Activated CD8-positive, alpha-beta memory T cell treated with anti-CD3 and anti-CD28 coated beads, Interleukin-2, amount 10 ng/mL, durations not matched to agents 7 days and 5 days (primary cell): ENCODE data around the gene WFIKKN1. TPM values are rescaled to one million over a fixed set of nuclear protein-coding genes. Genes with fewer than 3 reads are reported as not detected.

Experiments
- ATAC-seq: fragments of 150-1000 bp; cut with Tn5 transposase; one replicate; pipeline ENCODE4 v1.10.0; 2021; ENCODE audit warnings: moderate library complexity
- CTCF ChIA-PET: fragments of 350-600 bp; sonication (Branson Sonifier 250); formaldehyde crosslinking; loops from one replicate; lab custom pipeline; 2021; ENCODE audit warnings: antibody characterized with exemption; lab: Charles Lee
- DNase-seq: peaks from one replicate; pipeline ENCODE4 v3.0.0-alpha.2; 2020
- H3K27ac Mint-ChIP-seq: one replicate; pipeline ENCODE4 v1.8.0; 2021; ENCODE audit warnings: mild to moderate bottlenecking, mixed read lengths
- H3K27me3 Mint-ChIP-seq: one replicate; pipeline ENCODE4 v1.8.0; 2021; ENCODE audit warnings: mixed read lengths
- H3K36me3 Mint-ChIP-seq: one replicate; pipeline ENCODE4 v1.8.0; 2021; ENCODE audit warnings: mild to moderate bottlenecking, mixed read lengths
- H3K4me1 Mint-ChIP-seq: one replicate; pipeline ENCODE4 v1.8.0; 2021; ENCODE audit warnings: mixed read lengths
- H3K4me3 Mint-ChIP-seq: one replicate; pipeline ENCODE4 v1.8.0; 2021; ENCODE audit warnings: mild to moderate bottlenecking, moderate library complexity, mixed read lengths
- H3K9me3 Mint-ChIP-seq: one replicate; pipeline ENCODE4 v1.8.0; 2022; ENCODE audit warnings: low read depth, mixed read lengths
- total RNA-seq, 2 experiments: library from RNA; stranded (reverse); gene quantifications; one replicate each; pipeline ENCODE4 v1.2.3, GENCODE V29; 2021

The WFIKKN1 gene
- total RNA-seq, 2 experiments from 2014 or later, result 0.12 to 0.23 TPM

DNA sequence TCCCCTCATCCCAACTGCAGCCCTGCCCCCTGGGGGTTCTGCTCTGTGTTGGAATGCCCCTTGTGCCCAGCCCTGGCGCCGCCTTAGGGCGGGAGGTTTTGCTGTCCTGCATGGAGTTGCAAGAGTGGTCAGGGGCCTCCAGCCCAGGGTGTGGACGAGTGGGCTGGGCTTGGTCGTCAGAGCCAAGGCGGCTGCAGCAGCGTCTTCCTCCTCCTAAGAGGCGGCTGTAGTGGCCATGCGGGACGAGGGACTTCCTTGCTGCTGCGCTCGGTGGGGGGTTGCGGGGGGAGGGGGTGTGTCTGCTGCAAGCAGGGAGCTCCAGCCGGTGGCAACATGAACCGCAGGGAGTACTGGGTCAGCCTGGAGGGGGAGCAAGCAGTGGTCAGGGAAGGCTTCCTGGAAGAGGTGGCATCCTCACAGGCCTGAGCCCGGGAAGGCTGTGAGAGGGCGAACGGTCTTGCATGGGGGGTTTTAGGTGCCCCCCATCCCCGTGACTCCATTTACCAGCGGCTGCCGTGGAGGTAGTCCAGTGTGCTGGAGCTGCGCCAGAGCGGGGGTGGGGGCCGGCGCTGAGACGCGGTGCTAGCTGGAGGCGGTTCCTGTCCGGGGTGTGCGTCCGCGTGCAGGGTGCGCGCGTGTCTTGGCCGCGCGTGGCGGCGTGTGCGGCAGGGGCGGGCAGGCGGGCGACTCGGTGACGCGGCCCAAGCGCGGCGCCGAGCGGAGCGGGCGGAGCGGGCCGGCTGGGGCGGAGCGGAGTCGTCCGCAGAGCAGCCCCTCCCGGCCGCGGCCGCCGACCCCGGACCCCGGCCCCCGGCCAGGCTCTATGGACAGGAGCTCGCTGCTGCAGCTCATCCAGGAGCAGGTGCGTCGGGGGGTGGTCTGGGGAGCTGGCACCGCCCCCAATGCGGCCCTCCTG is 44.4 kb downstream of the WFIKKN1 start, which contains the start of gene RHBDL1:
Gene RHBDL1 (plus strand): TSS at position 704 of the 916 bp plus-strand sequence. CDS start 120 bp downstream, at position 824.
- H3K4me1 Mint-ChIP-seq, result peaks cover 8% of the 10 kb centered on the region
- peaks cover 8% of the 10 kb centered on the region for H3K36me3 Mint-ChIP-seq
- H3K4me3 Mint-ChIP-seq, result no peak within 1 kb of the TSS
- ATAC-seq, result no peak
- no peaks in the 10 kb centered on the region for H3K9me3 Mint-ChIP-seq
- H3K27ac Mint-ChIP-seq, result no peak within 1 kb of the TSS
- CTCF ChIA-PET, result interaction anchor here (1.3 kb wide), 1 partner anchor 20 kb away, joined by 3 read pairs; no protein-coding TSS in a partner anchor
- H3K27me3 Mint-ChIP-seq, result peaks cover 12% of the 10 kb centered on the region
- no peak for DNase-seq

DNA sequence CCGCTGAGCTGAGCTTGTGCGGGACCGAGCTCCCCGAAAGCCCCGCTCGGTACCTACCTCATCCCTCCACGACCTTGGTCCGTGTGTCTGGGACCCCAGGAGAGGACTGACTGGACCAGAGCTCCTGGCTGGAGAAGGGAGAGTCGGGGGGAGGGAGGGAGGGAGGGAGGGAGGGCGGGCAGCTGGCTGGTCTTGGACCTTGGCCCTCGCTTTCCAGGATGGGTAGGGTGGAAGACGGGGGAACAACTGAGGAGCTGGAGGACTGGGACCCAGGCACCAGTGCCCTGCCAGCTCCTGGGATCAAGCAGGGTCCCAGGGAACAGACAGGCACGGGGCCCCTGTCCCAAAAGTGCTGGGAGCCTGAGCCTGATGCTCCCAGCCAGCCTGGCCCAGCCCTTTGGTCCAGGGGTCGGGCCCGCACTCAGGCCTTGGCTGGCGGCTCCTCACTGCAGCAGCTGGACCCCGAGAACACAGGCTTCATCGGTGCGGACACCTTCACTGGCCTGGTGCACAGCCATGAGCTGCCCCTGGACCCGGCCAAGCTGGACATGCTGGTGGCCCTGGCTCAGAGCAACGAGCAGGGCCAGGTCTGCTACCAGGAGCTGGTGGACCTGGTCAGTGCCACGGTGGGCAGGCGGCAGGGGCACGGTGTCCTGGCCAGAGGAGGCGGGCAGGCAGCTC is 45.2 kb downstream of the WFIKKN1 start:
- Mint-ChIP-seq H3K36me3 (peaks cover 7% of the 10 kb centered on the region), H3K27ac (no peak overlapping the region), H3K9me3 (no peaks in the 10 kb centered on the region), H3K4me3 (no peak overlapping the region), H3K27me3 (peaks cover 12% of the 10 kb centered on the region), H3K4me1 (peaks cover 11% of the 10 kb centered on the region)
- ATAC-seq (no peak), DNase-seq (no peak)
- CTCF ChIA-PET, result interaction anchor here (1.3 kb wide), 1 partner anchor 19 kb away, joined by 3 read pairs; no protein-coding TSS in a partner anchor

DNA sequence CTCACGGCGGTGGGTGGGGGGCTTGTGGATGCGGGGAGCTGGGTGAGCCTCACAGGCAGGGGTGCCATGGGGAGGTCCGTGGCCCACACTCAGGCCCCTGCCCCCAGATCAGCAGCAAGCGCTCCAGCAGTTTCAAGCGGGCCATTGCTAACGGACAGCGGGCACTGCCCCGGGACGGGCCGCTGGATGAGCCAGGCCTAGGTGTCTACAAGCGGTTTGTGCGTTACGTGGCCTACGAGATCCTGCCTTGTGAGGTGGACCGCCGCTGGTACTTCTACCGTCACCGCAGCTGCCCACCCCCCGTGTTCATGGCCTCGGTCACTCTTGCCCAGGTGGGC is 45.7 kb downstream of the WFIKKN1 start:
- Mint-ChIP-seq H3K27ac (no peak overlapping the region), H3K4me1 (peaks cover 16% of the 10 kb centered on the region), H3K4me3 (no peak overlapping the region), H3K36me3 (peaks cover 5% of the 10 kb centered on the region), H3K27me3 (peaks cover 12% of the 10 kb centered on the region), H3K9me3 (no peaks in the 10 kb centered on the region)
- no peak for ATAC-seq
- DNase-seq, result no peak
- CTCF ChIA-PET, result interaction anchor here (1.3 kb wide), 1 partner anchor 19 kb away, joined by 3 read pairs; no protein-coding TSS in a partner anchor

DNA sequence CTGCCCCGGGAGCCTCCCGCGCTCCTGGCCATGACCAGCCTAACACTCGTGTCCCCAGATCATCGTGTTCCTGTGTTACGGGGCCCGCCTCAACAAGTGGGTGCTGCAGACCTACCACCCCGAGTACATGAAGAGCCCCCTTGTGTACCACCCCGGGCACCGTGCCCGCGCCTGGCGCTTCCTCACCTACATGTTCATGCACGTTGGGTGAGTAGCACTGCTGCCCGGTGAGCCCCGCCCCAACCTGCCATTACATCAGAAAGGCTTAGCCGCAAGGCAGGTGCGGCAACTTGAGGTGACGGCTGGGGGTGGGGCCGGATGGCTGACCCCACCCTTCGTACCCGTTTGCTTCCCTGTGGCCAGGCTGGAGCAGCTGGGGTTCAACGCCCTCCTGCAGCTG is 46.1 kb downstream of the WFIKKN1 start:
- Mint-ChIP-seq H3K4me1 (peaks cover 20% of the 10 kb centered on the region), H3K27me3 (peaks cover 12% of the 10 kb centered on the region), H3K36me3 (peaks cover 8% of the 10 kb centered on the region), H3K4me3 (no peak overlapping the region), H3K27ac (no peak overlapping the region), H3K9me3 (no peaks in the 10 kb centered on the region)
- ATAC-seq, result no peak
- no peak for DNase-seq
- CTCF ChIA-PET, result no interaction called here

DNA sequence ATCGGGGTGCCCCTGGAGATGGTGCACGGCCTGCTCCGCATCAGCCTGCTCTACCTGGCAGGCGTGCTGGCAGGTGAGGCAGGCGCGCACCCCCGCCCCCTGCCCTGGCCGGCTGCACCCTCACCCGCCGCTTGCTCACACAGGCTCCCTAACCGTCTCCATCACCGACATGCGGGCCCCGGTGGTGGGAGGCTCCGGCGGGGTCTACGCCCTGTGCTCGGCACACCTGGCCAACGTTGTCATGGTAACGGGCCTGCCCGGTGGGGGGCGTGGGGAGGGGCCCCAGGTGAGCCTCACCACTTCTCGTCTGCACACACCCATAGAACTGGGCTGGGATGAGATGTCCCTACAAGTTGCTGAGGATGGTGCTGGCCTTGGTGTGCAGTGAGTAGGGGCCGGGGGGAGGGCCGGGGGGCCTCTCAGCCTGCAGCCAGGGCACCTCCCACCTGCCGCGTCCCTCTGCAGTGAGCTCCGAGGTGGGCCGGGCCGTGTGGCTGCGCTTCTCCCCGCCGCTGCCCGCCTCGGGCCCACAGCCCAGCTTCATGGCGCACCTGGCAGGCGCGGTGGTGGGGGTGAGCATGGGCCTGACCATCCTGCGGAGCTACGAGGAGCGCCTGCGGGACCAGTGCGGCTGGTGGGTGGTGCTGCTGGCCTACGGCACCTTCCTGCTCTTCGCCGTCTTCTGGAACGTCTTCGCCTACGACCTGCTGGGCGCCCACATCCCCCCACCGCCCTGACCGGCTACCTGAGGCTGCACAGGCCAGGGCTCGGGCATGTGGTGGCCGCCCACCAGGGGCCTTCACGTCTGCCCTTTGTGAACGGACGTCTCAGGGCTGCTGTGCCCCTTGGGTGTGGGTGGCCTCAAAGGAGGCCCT is 46.8 kb downstream of the WFIKKN1 start:
- Mint-ChIP-seq H3K27me3 (peaks cover 12% of the 10 kb centered on the region), H3K4me3 (no peak overlapping the region), H3K36me3 (peaks cover 9% of the 10 kb centered on the region), H3K9me3 (no peaks in the 10 kb centered on the region), H3K27ac (no peak overlapping the region), H3K4me1 (peaks cover 24% of the 10 kb centered on the region)
- DNase-seq, result no peak
- ATAC-seq, result no peak
- CTCF ChIA-PET, result interaction anchor here (1.9 to 2.1 kb wide), 2 partner anchors 9 to 30 kb away, joined by 6 to 9 read pairs; partner anchors contain the start of gene RHOT2

DNA sequence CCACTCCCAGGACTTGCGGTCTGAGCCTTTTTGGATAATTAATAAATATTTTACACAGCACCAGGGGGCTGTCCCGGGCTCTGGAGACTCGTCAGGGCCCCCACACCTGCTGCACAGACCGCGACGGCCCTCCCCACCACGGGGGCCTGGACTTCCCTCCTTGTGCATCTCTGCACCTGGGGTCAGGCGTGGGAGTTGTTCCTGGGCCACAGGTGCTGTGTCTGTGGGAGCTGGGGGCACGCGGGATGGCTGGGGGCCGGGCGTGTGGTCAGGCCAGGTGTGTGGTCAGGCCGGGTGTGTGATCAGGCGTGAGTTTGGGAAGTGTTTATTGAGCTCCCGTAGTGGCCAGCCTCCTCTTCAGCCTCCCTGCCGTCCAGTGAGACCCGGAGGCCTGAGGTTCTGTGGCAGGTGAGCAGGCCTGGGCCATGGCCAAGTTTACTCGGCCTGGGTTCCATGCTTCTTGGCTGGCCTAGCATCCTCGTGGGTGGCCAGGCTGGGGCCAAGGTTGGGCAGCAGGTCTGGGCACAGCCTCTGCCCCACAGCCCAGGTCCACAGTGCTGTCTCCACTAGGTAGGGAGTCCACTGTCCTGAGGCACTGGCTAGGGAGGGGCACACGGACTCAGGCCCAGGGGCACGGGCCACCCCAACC is 47.5 kb downstream of the WFIKKN1 start:
- no peak for DNase-seq
- Mint-ChIP-seq H3K9me3 (no peaks in the 10 kb centered on the region), H3K36me3 (peaks cover 6% of the 10 kb centered on the region), H3K27me3 (peaks cover 12% of the 10 kb centered on the region), H3K4me3 (no peak overlapping the region), H3K4me1 (peaks cover 32% of the 10 kb centered on the region), H3K27ac (no peak overlapping the region)
- no peak for ATAC-seq
- CTCF ChIA-PET, result interaction anchor here (0.9 to 2.1 kb wide), 5 partner anchors 10 to 42 kb away, joined by 4 to 9 read pairs (median 4); partner anchors contain the start of genes METTL26, RHOT2 and WDR24

DNA sequence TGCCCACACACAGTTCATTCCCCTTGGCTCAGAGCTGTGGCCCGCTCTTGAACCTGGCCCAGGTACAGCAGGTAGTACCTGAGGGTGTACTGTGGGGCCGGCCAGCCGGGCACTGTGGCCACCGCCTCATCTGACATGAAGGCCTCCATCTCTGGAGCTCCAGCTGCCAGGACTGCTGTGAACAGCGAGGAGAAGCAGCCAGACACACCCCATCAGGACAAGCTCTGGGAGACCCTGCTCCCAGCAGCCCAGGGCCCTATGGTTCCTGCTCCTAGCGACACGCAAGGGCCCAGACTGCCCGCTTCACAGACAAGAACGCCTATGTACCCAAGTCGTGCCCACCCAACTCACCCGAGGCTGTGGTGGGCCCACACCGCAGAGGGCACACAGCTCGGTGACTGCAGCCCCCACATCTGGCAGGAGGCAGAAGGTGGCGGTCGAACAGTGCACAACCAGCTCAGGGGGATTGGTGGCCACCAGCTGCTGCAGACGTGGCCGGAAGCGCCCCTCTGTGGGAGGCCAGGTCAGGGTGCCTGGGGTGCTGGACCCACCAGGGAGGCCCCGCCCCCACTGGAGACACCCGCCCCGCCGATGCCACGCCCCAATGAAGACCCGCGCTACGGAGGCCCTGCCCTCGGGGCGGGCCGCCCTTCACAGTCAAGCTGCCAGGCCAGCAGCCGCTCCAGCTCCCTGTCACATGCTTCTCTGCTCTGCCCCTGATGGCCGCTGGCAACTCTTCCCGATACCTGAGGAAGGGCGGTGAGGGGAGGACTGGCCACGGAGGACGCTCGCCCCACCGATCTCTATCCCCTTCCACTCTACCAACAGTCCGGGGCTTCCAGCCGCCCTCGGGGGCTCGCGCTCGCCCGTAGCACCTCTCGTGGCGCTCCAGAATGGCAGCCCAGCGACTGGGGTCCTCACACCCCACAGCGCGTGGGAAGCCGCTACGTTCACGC is 48.4 kb downstream of the WFIKKN1 start:
- H3K9me3 Mint-ChIP-seq, result no peaks in the 10 kb centered on the region
- peak overlapping the region; percentile 74 for H3K4me3 Mint-ChIP-seq
- H3K4me1 Mint-ChIP-seq, result peaks cover 33% of the 10 kb centered on the region
- peaks cover 4% of the 10 kb centered on the region for H3K36me3 Mint-ChIP-seq
- H3K27me3 Mint-ChIP-seq, result peaks cover 12% of the 10 kb centered on the region
- peak overlapping the region; percentile 65 for H3K27ac Mint-ChIP-seq
- DNase-seq, result peak; percentile 76
- CTCF ChIA-PET, result interaction anchor here (0.9 to 2.1 kb wide), 6 partner anchors 11 to 43 kb away, joined by 3 to 9 read pairs (median 4); partner anchors contain the start of genes METTL26, RHOT2 and WDR24
- peak; percentile 17 for ATAC-seq

DNA sequence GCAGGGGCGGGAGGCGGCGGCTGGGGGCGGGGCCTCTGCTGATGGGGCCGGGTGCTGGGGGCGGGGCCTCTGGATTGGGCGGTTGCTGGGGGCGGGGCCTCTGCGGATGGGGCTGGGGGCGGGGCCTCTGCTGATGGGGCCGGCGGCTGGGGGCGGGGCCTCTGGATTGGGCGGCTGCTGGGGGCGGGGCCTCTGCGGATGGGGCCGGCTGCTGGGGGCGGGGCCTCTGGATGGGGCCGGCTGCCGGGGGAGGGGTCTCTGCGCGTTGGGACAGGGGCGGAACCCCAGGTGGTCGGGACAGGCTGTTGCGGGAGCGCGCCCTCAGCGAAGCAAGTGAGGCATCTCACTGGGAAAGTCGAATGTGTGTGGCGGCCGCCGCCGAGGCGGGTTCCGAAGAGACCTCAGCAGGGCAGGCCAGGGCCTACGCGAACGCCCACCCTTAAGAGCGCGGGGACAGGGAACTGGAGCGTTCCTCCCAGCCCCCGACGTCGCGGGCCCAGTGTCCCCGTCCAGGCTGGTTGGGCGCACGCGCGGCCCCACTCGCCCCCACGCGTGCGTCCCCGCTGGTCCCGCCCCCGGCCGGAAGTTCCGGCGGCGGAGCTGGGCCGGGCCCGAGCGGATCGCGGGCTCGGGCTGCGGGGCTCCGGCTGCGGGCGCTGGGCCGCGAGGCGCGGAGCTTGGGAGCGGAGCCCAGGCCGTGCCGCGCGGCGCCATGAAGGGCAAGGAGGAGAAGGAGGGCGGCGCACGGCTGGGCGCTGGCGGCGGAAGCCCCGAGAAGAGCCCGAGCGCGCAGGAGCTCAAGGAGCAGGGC is 49.2 kb downstream of the WFIKKN1 start, which contains the start of gene STUB1:
Gene STUB1 (plus strand): TSS at position 597 of the 811 bp plus-strand sequence. CDS start 116 bp downstream, at position 713.
- DNase-seq (peak; percentile 93), ATAC-seq (peak; percentile 50)
- Mint-ChIP-seq H3K4me3 (peak within 1 kb of the TSS; percentile 78), H3K36me3 (peaks cover 4% of the 10 kb centered on the region), H3K27ac (peak within 1 kb of the TSS; percentile 82), H3K27me3 (peaks cover 10% of the 10 kb centered on the region), H3K9me3 (no peaks in the 10 kb centered on the region), H3K4me1 (peaks cover 35% of the 10 kb centered on the region)
- CTCF ChIA-PET, result interaction anchor here (0.7 to 2.4 kb wide), 8 partner anchors 10 to 101 kb away, joined by 3 to 9 read pairs (median 4); partner anchors contain the start of genes ANTKMT and RHOT2

DNA sequence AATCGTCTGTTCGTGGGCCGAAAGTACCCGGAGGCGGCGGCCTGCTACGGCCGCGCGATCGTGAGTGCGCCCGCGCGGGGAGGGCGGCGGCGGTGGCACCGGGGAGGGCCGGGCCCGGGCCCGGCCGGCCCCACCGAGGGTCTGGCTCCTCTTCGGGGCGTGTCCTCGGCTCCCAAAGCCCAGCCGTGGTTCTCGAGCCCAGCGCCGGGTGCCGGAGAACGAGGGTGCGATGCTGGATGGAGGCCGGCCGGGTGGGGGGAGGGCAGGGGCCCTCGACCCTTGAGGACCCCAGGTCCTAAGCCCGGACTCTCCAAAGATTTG is 49.8 kb downstream of the WFIKKN1 start:
- Mint-ChIP-seq H3K27me3 (peaks cover 6% of the 10 kb centered on the region), H3K27ac (peak overlapping the region; percentile 68), H3K9me3 (no peaks in the 10 kb centered on the region), H3K4me3 (peak overlapping the region; percentile 78), H3K36me3 (peaks cover 4% of the 10 kb centered on the region), H3K4me1 (peaks cover 34% of the 10 kb centered on the region)
- CTCF ChIA-PET, result interaction anchor here (0.7 to 2.4 kb wide), 6 partner anchors 9 to 101 kb away, joined by 3 to 9 read pairs (median 4); partner anchors contain the start of genes ANTKMT and RHOT2
- ATAC-seq (no peak), DNase-seq (no peak)

DNA sequence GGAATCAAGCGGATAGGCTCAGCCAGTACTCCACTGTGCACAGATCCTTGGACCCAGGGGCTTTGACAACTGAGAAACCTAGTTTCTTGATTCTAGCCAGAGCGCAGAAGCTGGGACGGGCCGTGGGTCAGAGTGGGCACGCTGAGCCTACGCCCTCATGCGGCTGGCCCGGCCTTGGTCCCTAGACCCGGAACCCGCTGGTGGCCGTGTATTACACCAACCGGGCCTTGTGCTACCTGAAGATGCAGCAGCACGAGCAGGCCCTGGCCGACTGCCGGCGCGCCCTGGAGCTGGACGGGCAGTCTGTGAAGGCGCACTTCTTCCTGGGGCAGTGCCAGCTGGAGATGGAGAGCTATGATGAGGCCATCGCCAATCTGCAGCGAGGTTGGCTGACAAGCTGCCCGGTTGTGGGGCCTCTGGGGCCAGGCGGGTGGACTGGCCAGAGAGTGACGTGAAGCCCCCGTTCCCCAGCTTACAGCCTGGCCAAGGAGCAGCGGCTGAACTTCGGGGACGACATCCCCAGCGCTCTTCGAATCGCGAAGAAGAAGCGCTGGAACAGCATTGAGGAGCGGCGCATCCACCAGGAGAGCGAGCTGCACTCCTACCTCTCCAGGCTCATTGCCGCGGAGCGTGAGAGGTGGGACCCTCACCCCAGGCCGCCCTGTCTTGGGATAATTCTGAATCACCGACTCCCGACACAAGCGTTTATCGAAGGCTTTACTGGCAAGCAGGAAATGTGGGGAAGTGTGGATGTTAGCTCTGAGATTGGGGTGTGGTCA is 50.4 kb downstream of the WFIKKN1 start:
- CTCF ChIA-PET, result interaction anchor here (0.8 to 2.4 kb wide), 7 partner anchors 13 to 102 kb away, joined by 3 to 9 read pairs (median 4); partner anchors contain the start of genes ANTKMT and RHOT2
- peaks cover 6% of the 10 kb centered on the region for H3K27me3 Mint-ChIP-seq
- peak overlapping the region; percentile 68 for H3K27ac Mint-ChIP-seq
- peak overlapping the region; percentile 78 for H3K4me3 Mint-ChIP-seq
- H3K9me3 Mint-ChIP-seq, result no peaks in the 10 kb centered on the region
- peaks cover 34% of the 10 kb centered on the region for H3K4me1 Mint-ChIP-seq
- peaks cover 4% of the 10 kb centered on the region for H3K36me3 Mint-ChIP-seq
- ATAC-seq (no peak), DNase-seq (no peak)
